HG03280 (cell line): ENCODE measurements around the gene SFMBT1.

Experiments
- ATAC-seq: cut with Tn5 transposase; IDR thresholded peaks from one replicate; pipeline ENCODE4 v1.9.1; 2021; ENCODE audit warnings: mild to moderate bottlenecking, moderate library complexity; ENCODE audit not compliant: unreplicated experiment

Gene SFMBT1

GRCh38 chr3:52857864-52858263 is 188.0 kb downstream of the SFMBT1 start:
- no peak for ATAC-seq

- ATAC-seq = no peak
Observed at GRCh38 chr3:52857133-52857532, 188.7 kb downstream of the SFMBT1 start.

- no peak for ATAC-seq
Observed at GRCh38 chr3:52856666-52857065, 189.2 kb downstream of the SFMBT1 start.

GRCh38 chr3:52854013-52854412 is 191.9 kb downstream of the SFMBT1 start:
- no peak for ATAC-seq
